Astrocyte (in vitro differentiated cells and primary cell): ENCODE results near the gene REPIN1.

ENCODE experiments used
- EZH2 ChIP-seq: IDR thresholded peaks from 2 replicates; pipeline ENCODE4 v1.6.1; 2012; ENCODE audit warnings: mild to moderate bottlenecking, low read length, inconsistent platforms; ENCODE audit not compliant: insufficient read depth
- TF ChIP-seq, protein P1 (sequence below): IDR thresholded peaks from 2 replicates; pipeline ENCODE4 v1.5.1; 2011; ENCODE audit warnings: low read depth, mild to moderate bottlenecking, inconsistent platforms, low read length, moderate library complexity; ENCODE audit not compliant: insufficient read depth

DNA sequence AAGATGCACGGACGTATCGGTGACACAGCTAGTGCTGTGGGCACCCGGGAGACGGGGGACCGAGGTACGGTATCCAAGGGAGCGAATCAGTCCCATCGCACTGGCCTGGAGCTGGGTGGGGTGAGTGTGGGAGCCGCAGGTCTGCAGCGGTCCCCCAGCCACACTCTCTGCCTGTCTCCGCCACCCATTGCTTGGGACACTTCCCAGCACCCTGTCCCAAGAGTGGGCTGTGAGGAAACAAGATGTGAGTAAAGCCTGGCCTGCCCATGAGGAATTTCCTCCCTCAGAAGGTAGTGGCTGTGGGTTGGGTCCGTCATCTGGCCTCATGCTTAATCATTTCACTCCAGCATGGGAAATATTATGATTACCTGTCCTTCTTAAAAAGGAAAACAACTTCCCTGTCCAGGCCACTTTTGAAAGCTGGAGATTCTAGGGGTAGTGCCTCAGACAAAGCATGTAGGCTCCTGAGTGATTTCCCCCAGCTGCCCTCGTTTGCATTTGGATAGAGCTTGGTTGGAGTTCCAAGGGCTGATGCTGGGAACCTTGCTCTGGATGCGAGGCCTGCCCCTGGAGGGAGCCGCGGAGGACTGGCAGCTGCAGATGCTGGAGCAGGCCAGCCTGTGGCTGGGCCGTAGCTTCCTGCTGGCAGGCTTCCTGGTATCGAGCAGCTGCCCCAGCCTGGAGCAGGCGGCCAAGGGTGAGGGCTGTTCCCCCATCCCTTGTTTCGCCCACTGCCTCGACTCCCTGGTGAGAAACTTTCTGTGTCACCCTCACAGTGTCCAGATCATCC lies 39.1 kb upstream of the REPIN1 start:
- TF ChIP-seq, protein P1, sequence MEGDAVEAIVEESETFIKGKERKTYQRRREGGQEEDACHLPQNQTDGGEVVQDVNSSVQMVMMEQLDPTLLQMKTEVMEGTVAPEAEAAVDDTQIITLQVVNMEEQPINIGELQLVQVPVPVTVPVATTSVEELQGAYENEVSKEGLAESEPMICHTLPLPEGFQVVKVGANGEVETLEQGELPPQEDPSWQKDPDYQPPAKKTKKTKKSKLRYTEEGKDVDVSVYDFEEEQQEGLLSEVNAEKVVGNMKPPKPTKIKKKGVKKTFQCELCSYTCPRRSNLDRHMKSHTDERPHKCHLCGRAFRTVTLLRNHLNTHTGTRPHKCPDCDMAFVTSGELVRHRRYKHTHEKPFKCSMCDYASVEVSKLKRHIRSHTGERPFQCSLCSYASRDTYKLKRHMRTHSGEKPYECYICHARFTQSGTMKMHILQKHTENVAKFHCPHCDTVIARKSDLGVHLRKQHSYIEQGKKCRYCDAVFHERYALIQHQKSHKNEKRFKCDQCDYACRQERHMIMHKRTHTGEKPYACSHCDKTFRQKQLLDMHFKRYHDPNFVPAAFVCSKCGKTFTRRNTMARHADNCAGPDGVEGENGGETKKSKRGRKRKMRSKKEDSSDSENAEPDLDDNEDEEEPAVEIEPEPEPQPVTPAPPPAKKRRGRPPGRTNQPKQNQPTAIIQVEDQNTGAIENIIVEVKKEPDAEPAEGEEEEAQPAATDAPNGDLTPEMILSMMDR = no peak
- TF ChIP-seq EZH2 = no peak
